ENCODE measurements around the gene OTOP1. TPM values are rescaled to one million over a fixed set of nuclear protein-coding genes. Genes with fewer than 3 reads are reported as not detected.

The OTOP1 gene
- total RNA-seq, 1 experiment from 2014 or later = not detected

- H3K4me3 ChIP-seq (ENCODE audit: low read depth in 2 of 2, low read length in 2 of 2) = no peak overlapping the region
- no TSS peak for BruUV-seq (replicated peaks)
- no peaks in the 10 kb centered on the region for H3K27me3 ChIP-seq (ENCODE audit: control insufficient read depth, insufficient read depth, low read length)
- in situ Hi-C loops (cut with HindIII; ENCODE audit: low pct_unique_long_range_greater_than_20kb, low sequenced_read_pairs) = no loop called here
- H3K4me1 ChIP-seq (ENCODE audit: control insufficient read depth, insufficient read depth, low read length) = no peaks in the 10 kb centered on the region
- H3K9me3 ChIP-seq (ENCODE audit: control insufficient read depth, insufficient read depth, low read depth, low read length) = no peaks in the 10 kb centered on the region
- CTCF ChIA-PET = no interaction called here
- intact Hi-C loops (cut with micrococcal nuclease; ENCODE audit: unreplicated experiment) = no loop called here
- H3K27ac ChIP-seq (ENCODE audit: low read length) = no peak overlapping the region
- POLR2A ChIA-PET = no interaction called here
- H3K36me3 ChIP-seq (ENCODE audit: control insufficient read depth, insufficient read depth, low read length) = peaks cover 2% of the 10 kb centered on the region
- TF ChIP-seq SIN3A (IDR thresholded peaks at IDR 0.05; ENCODE audit: borderline replicate concordance, insufficient read depth, low read depth, low read length) = no peak
- TF ChIP-seq REST (IDR thresholded peaks at IDR 0.05; ENCODE audit: insufficient read depth in 1 of 2, low read depth in 2 of 2, low read length in 1 of 2) = no peak
- TF ChIP-seq CTCF (IDR thresholded peaks at IDR 0.05) = no peak
- no peak for TF ChIP-seq POLR2AphosphoS5 (IDR thresholded peaks at IDR 0.05; ENCODE audit: low read depth, low read length)
- TF ChIP-seq TCF7L2 (IDR thresholded peaks at IDR 0.05; ENCODE audit: low read depth, low read length) = no peak
- DNase-seq (ENCODE audit: low read depth, low spot score) (no peak), ATAC-seq (no peak)
These were observed 45.2 kb upstream of the OTOP1 start for GRCh38 chr4:4271912-4272311.

- DNase-seq (ENCODE audit: low read depth, low spot score) (no peak), ATAC-seq (no peak)
- no TSS peak for BruUV-seq (replicated peaks)
- in situ Hi-C loops (cut with HindIII; ENCODE audit: low pct_unique_long_range_greater_than_20kb, low sequenced_read_pairs) = no loop called here
- TF ChIP-seq REST (IDR thresholded peaks at IDR 0.05; ENCODE audit: insufficient read depth in 1 of 2, low read depth in 2 of 2, low read length in 1 of 2) (no peak), SIN3A (IDR thresholded peaks at IDR 0.05; ENCODE audit: borderline replicate concordance, insufficient read depth, low read depth, low read length) (no peak), TCF7L2 (IDR thresholded peaks at IDR 0.05; ENCODE audit: low read depth, low read length) (no peak), POLR2AphosphoS5 (IDR thresholded peaks at IDR 0.05; ENCODE audit: low read depth, low read length) (no peak), CTCF (IDR thresholded peaks at IDR 0.05) (no peak)
- intact Hi-C loops (cut with micrococcal nuclease; ENCODE audit: unreplicated experiment) = no loop called here
- no peaks in the 10 kb centered on the region for H3K27me3 ChIP-seq (ENCODE audit: control insufficient read depth, insufficient read depth, low read length)
- H3K9me3 ChIP-seq (ENCODE audit: control insufficient read depth, insufficient read depth, low read depth, low read length) = no peaks in the 10 kb centered on the region
- peaks cover 2% of the 10 kb centered on the region for H3K36me3 ChIP-seq (ENCODE audit: control insufficient read depth, insufficient read depth, low read length)
- H3K4me1 ChIP-seq (ENCODE audit: control insufficient read depth, insufficient read depth, low read length) = no peaks in the 10 kb centered on the region
- H3K4me3 ChIP-seq (ENCODE audit: low read depth in 2 of 2, low read length in 2 of 2) = no peak overlapping the region
- POLR2A ChIA-PET = no interaction called here
- CTCF ChIA-PET = no interaction called here
- no peak overlapping the region for H3K27ac ChIP-seq (ENCODE audit: low read length)
These were observed 43.8 kb upstream of the OTOP1 start for GRCh38 chr4:4270529-4270928.
